ENCODE results near the gene CPTP. TPM values are rescaled to one million over a fixed set of nuclear protein-coding genes. Genes with fewer than 3 reads are reported as not detected.
A peak's percentile ranks its signal among the peaks of the same experiment; 100 is the strongest.

Gene CPTP
- total and polyA plus RNA-seq, 2 of the 13 experiments (the other 11 are each of a cell fraction or from before 2014, with no cell fraction given), result 5.5 to 9.3 TPM

DNA sequence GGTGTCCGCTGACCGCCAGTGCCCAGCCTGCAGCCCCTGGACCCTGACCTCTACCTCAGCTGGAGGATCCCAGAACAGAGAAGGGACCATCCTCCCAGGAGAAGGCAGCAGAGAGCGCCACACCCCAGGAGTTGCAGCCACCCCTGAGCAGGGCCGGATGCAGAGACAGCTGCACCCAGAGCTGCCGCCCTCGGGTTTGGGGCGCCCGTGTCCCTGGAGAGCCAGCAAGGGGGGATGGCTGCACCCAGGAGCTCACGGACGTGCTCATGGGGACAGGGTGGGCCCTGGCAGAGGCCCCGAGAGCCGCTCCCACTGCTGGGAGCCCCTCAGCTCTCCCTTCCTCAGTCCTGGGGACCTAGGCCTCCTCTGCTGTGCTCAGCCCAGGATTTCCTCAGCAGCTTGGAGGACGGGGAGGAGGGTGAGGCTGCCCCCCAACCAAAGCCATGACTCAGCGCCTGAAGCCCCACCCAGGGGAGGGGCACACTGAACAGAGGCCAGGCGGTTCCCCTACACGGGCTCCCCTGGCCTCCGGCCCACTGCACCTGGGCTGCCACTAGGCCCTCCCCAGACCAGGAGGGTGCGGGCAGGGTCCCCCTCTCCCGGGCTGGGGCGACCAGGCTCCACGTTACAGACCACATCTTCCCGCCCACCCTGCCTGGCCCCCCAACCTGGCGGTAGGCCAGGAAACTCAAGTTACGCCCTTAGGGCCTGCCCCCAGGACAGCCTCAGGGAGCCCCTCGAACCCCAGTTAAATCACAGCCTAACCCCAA is 19.1 kb upstream of the CPTP start (continued):
- TF ChIP-seq, protein P1, sequence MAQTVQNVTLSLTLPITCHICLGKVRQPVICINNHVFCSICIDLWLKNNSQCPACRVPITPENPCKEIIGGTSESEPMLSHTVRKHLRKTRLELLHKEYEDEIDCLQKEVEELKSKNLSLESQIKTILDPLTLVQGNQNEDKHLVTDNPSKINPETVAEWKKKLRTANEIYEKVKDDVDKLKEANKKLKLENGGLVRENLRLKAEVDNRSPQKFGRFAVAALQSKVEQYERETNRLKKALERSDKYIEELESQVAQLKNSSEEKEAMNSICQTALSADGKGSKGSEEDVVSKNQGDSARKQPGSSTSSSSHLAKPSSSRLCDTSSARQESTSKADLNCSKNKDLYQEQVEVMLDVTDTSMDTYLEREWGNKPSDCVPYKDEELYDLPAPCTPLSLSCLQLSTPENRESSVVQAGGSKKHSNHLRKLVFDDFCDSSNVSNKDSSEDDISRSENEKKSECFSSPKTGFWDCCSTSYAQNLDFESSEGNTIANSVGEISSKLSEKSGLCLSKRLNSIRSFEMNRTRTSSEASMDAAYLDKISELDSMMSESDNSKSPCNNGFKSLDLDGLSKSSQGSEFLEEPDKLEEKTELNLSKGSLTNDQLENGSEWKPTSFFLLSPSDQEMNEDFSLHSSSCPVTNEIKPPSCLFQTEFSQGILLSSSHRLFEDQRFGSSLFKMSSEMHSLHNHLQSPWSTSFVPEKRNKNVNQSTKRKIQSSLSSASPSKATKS (CRISPR knock-in tag; IDR thresholded peaks at IDR 0.05), result no peak
- TF ChIP-seq NR2F2 (IDR thresholded peaks at IDR 0.05; ENCODE audit: borderline replicate concordance, low read depth), result no peak

DNA sequence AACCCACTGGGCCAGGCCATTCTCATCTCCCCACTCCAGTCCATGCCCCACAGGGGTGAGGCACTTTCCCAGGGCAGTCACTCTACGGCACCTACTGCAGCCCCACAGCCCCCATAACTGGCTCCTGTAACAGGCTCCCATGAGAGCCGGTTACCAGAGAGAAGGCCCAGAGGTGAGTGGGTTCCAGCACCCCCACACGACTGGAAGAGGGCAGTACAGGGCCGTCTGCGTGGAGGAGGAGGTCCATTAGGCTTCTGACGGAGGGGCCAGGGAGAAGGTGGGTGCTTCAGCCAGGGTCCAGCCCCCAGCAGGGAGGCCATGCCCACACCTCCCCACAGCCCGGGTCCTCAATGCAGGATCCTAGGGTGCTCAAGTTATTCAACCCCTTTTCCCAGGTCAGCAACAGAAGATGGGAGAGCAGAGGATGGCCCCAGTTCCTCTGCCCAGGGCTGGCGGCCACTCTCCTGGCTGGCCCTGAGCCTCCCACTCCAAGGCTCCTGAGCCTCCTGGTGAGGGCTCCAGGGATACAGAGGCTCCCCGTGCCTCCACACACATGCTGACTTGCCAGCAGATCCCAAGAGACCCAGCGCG is 18.4 kb upstream of the CPTP start:
- Histone ChIP-seq H3K4me3 (replicated peaks in 1 of 3; ENCODE audit: insufficient read depth in 1 of 3, low read depth in 2 of 3, low read length in 3 of 3) (peak overlapping the region; percentile 77 to 93 (median 91)), H3K4me1 (ENCODE audit: insufficient read depth, low read length) (peaks cover 37% of the 10 kb centered on the region), H3K36me3 (replicated peaks in 1 of 2; ENCODE audit: control insufficient read depth in 1 of 2, insufficient read depth in 2 of 2, low read length in 2 of 2) (peaks cover 2 to 11% of the 10 kb centered on the region in 2 experiments; a peak in 1 of 5 replicates), H3K4me2 (ENCODE audit: low read depth, low read length) (peak overlapping the region; percentile 98), H3K27me3 (ENCODE audit: control insufficient read depth in 1 of 2, insufficient read depth in 2 of 2, low read length in 2 of 2) (no peaks in the 10 kb centered on the region), H3K79me2 (ENCODE audit: insufficient read depth, low read length) (peaks cover 15% of the 10 kb centered on the region), H3K9me3 (ENCODE audit: low read length) (no peaks in the 10 kb centered on the region), H3K9ac (ENCODE audit: insufficient read depth, low read depth, low read length) (peak overlapping the region; percentile 88), H2AFZ (ENCODE audit: low read length) (no peak overlapping the region), H3K27ac (ENCODE audit: extremely low read length, insufficient read depth, low read length) (peak overlapping the region; percentile 79), H4K20me1 (ENCODE audit: insufficient read depth, low read length) (no peaks in the 10 kb centered on the region; the same call in 1 of the 2 replicates)
- BruUV-seq (replicated peaks), result no TSS peak
- DNase-seq (ENCODE audit: low spot score) (peak; percentile 60), FAIRE-seq (peak; percentile 18), ATAC-seq (peak; percentile 35)
- ChIA-PET CTCF (ENCODE audit: low intra/inter-chr PET ratio, low total read pairs) (no interaction called here), POLR2A (interaction anchor here (0.9 to 2.0 kb wide), 7 partner anchors 12 to 181 kb away, joined by 3 to 11 read pairs (median 3); partner anchors contain the start of genes ANKRD65 and UBE2J2)
- in situ Hi-C loops (cut with HindIII; ENCODE audit: extremely low pct_ligation_motif_present, low pct_unique_long_range_greater_than_20kb) (no loop called here), intact Hi-C loops (cut with micrococcal nuclease; ENCODE audit: unreplicated experiment) (no loop called here)
- WGBS (ENCODE audit: low lambda C conversion rate), result 3% methylated on average over 7 of the region's 11 CpGs
- TF ChIP-seq ARNTL (CRISPR knock-in tag; IDR thresholded peaks at IDR 0.05), result no peak; the same call in 1 of the 2 replicates
- TF ChIP-seq ZNF556 (CRISPR knock-in tag; IDR thresholded peaks at IDR 0.05; ENCODE audit: borderline replicate concordance), result 0 out of 2 replicates have a peak, but pooled peaks have one; percentile 28
- TF ChIP-seq EZH2 (conservative IDR thresholded peaks at IDR 0.05; ENCODE audit: low read depth, low read length), result no peak
- TF ChIP-seq ZNF136 (CRISPR knock-in tag; IDR thresholded peaks at IDR 0.05; ENCODE audit: low read depth), result no peak
- TF ChIP-seq GFI1 (CRISPR knock-in tag; IDR thresholded peaks at IDR 0.05; ENCODE audit: borderline replicate concordance), result no peak
- TF ChIP-seq ZBTB40 (IDR thresholded peaks at IDR 0.05), result no peak
- TF ChIP-seq ZBTB40 (CRISPR knock-in tag; IDR thresholded peaks at IDR 0.05), result no peak
